SKM-1 (cell line): Measurements from ENCODE around the gene ARPC5L.
"Not testable (repeated sequence)": the region's sequence is repeated elsewhere in the genome, so short reads cannot be mapped to it uniquely, and the experiment has no call there.

Experiments
- DNase-seq: peaks from one replicate; lab custom pipeline; 2025; ENCODE audit not compliant: unreplicated experiment; lab: John Stamatoyannopoulos, UW

Gene ARPC5L

GRCh38 chr9:124861342-124862229 is at the start of gene ARPC5L, which contains the start of gene RPL35:
Gene ARPC5L, plus strand, starts transcription at chr9:124862130. Its CDS starts 7,161 bp downstream, at chr9:124869291.
Gene RPL35, minus strand, starts transcription at chr9:124861957. Its CDS starts 45 bp downstream, at chr9:124861912.
- peak; percentile 88 for DNase-seq

- DNase-seq: no peak
These were observed 49.5 kb upstream of the ARPC5L start for GRCh38 chr9:124812441-124812876.

- DNase-seq: no peak
These were observed 48.9 kb upstream of the ARPC5L start for GRCh38 chr9:124813041-124813440.

- DNase-seq: no peak
These were observed 48.3 kb upstream of the ARPC5L start for GRCh38 chr9:124813501-124814163.

- DNase-seq: no peak
These were observed 47.8 kb upstream of the ARPC5L start for GRCh38 chr9:124814164-124814535.

GRCh38 chr9:124815601-124816000 is 46.3 kb upstream of the ARPC5L start:
- DNase-seq: no peak

- no peak for DNase-seq
These were observed 43.3 kb upstream of the ARPC5L start for GRCh38 chr9:124818431-124819281.

GRCh38 chr9:124820698-124821623 is 41.0 kb upstream of the ARPC5L start:
- DNase-seq: no peak

GRCh38 chr9:124828489-124829333 is 33.2 kb upstream of the ARPC5L start:
- DNase-seq: no peak

GRCh38 chr9:124829334-124829669 is 32.6 kb upstream of the ARPC5L start:
- no peak for DNase-seq

- no peak for DNase-seq
These were observed 31.3 kb upstream of the ARPC5L start for GRCh38 chr9:124830593-124830992.

GRCh38 chr9:124831642-124832364 is 30.1 kb upstream of the ARPC5L start:
- no peak for DNase-seq

- no peak for DNase-seq
These were observed 27.3 kb upstream of the ARPC5L start for GRCh38 chr9:124834591-124834990.

GRCh38 chr9:124835026-124835557 is 26.8 kb upstream of the ARPC5L start:
- DNase-seq: no peak

- DNase-seq: not testable (repeated sequence)
These were observed 23.8 kb upstream of the ARPC5L start for GRCh38 chr9:124838132-124838531.

- not testable (repeated sequence) for DNase-seq
These were observed 23.2 kb upstream of the ARPC5L start for GRCh38 chr9:124838567-124839275.

- no peak for DNase-seq
These were observed 22.2 kb upstream of the ARPC5L start for GRCh38 chr9:124839612-124840299.
